Mesenchymal stem cell (in vitro differentiated cells and primary cell): Measurements from ENCODE around the gene TCF25.

Experiments used
- DNase-seq: peaks from one replicate; pipeline ENCODE4 v3.0.0-alpha.2; 2013
- H2AFZ ChIP-seq: one replicate; pipeline ENCODE4 v1.6.1; 2013; ENCODE audit warnings: low read depth, mild to moderate bottlenecking, control low read depth, inconsistent platforms, low read length, moderate library complexity
- H2AK5ac ChIP-seq: 2 replicates; pipeline ENCODE4 v1.6.1; 2013; ENCODE audit warnings: low read length, moderate library complexity, mild to moderate bottlenecking, inconsistent platforms; ENCODE audit not compliant: severe bottlenecking
- H2BK120ac ChIP-seq: one replicate; pipeline ENCODE4 v1.6.1; 2013; ENCODE audit warnings: low read depth, mild to moderate bottlenecking, inconsistent platforms, low read length, moderate library complexity
- H2BK12ac ChIP-seq, 2 experiments: one replicate each; pipeline ENCODE4 v1.6.1; 2013; ENCODE audit warnings: inconsistent platforms in 2 of 2, low read length in 2 of 2, mild to moderate bottlenecking in 2 of 2, moderate library complexity in 2 of 2, control low read depth in 1 of 2
- H2BK15ac ChIP-seq: one replicate; pipeline ENCODE4 v1.6.1; 2013; ENCODE audit warnings: mild to moderate bottlenecking, low read depth, inconsistent platforms; ENCODE audit not compliant: poor library complexity, severe bottlenecking
- H2BK5ac ChIP-seq: 2 replicates; pipeline ENCODE4 v1.6.1; 2013; ENCODE audit warnings: low read depth, mild to moderate bottlenecking, low read length, control low read depth, inconsistent platforms; ENCODE audit not compliant: poor library complexity, severe bottlenecking
- H3K14ac ChIP-seq, 2 experiments: one replicate each; pipeline ENCODE4 v1.6.1; 2013; ENCODE audit warnings: inconsistent platforms in 2 of 2, low read length in 2 of 2, control low read depth in 1 of 2, mild to moderate bottlenecking in 1 of 2, moderate library complexity in 1 of 2
- H3K18ac ChIP-seq, 2 experiments: one replicate each; pipeline ENCODE4 v1.6.1; 2013; ENCODE audit warnings: inconsistent platforms in 2 of 2, low read length in 2 of 2, control low read depth in 1 of 2, low read depth in 1 of 2, mild to moderate bottlenecking in 1 of 2
- H3K23ac ChIP-seq, 2 experiments: one replicate each; pipeline ENCODE4 v1.6.1; 2013; ENCODE audit warnings: inconsistent platforms in 2 of 2, low read length in 2 of 2, mild to moderate bottlenecking in 2 of 2, moderate library complexity in 2 of 2, control low read depth in 1 of 2
- H3K27ac ChIP-seq: 2 replicates; pipeline ENCODE4 v1.5.1; 2013; ENCODE audit warnings: mild to moderate bottlenecking, moderate library complexity, low read length, control low read depth, inconsistent platforms; ENCODE audit not compliant: poor library complexity, severe bottlenecking
- H3K27me3 ChIP-seq, 2 experiments: 2 replicates each; pipeline versions ENCODE4 v1.6.1 to v1.7.0; 2013; ENCODE audit warnings: low read length in 2 of 2, mild to moderate bottlenecking in 2 of 2, moderate library complexity in 2 of 2, control low read depth in 1 of 2, inconsistent platforms in 1 of 2; ENCODE audit not compliant: control insufficient read depth in 1 of 2, insufficient read depth in 1 of 2
- H3K36me3 ChIP-seq, 2 experiments: 2 replicates each; pipeline versions ENCODE4 v1.6.1 to v1.7.0; 2013; ENCODE audit warnings: low read length in 2 of 2, control low read depth in 1 of 2, inconsistent platforms in 1 of 2, low read depth in 1 of 2, mild to moderate bottlenecking in 1 of 2; ENCODE audit not compliant: insufficient read depth in 2 of 2, control insufficient read depth in 1 of 2
- H3K4ac ChIP-seq, 2 experiments: one replicate each; pipeline ENCODE4 v1.6.1; 2013; ENCODE audit warnings: inconsistent platforms in 2 of 2, low read length in 2 of 2, mild to moderate bottlenecking in 2 of 2, moderate library complexity in 2 of 2, control low read depth in 1 of 2, low read depth in 1 of 2
- H3K4me1 ChIP-seq: 2 replicates; pipeline ENCODE4 v1.6.1; 2013; ENCODE audit warnings: low read depth, low read length, control low read depth; ENCODE audit not compliant: control insufficient read depth, insufficient read depth
- H3K4me2 ChIP-seq: 2 replicates; pipeline ENCODE4 v1.6.1; 2013; ENCODE audit warnings: low read length, mild to moderate bottlenecking, inconsistent platforms; ENCODE audit not compliant: poor library complexity, severe bottlenecking
- H3K4me3 ChIP-seq, 2 experiments: 2 replicates each; pipeline versions ENCODE4 v1.5.1 to v1.7.0; 2013; ENCODE audit warnings: low read length in 2 of 2, mild to moderate bottlenecking in 2 of 2, control low read depth in 1 of 2, low read depth in 1 of 2; ENCODE audit not compliant: insufficient read depth in 1 of 2
- H3K79me1 ChIP-seq: replicated peaks from 2 replicates; pipeline ENCODE4 v1.6.1; 2013; ENCODE audit warnings: mild to moderate bottlenecking, control low read depth, low read length, inconsistent platforms; ENCODE audit not compliant: poor library complexity, severe bottlenecking
- H3K9ac ChIP-seq: 2 replicates; pipeline ENCODE4 v1.7.0; 2013; ENCODE audit warnings: mild to moderate bottlenecking, low read length, moderate library complexity
- H3K9me3 ChIP-seq: 2 replicates; pipeline ENCODE4 v1.7.0; 2013; ENCODE audit warnings: mild to moderate bottlenecking, low read length; ENCODE audit not compliant: control insufficient read depth
- H4K8ac ChIP-seq: one replicate; pipeline ENCODE4 v1.6.1; 2013; ENCODE audit warnings: inconsistent platforms, mild to moderate bottlenecking, low read length, moderate library complexity
- H4K91ac ChIP-seq: one replicate; pipeline ENCODE4 v1.6.1; 2013; ENCODE audit warnings: mild to moderate bottlenecking, low read length, inconsistent platforms
- WGBS: methylation state at CpG from one replicate; pipeline ENCODE4 v1.1.7; 2013; ENCODE audit warnings: mixed read lengths; 5-methylcytosine and 5-hydroxymethylcytosine counted together

TCF25 gene

GRCh38 chr16:89843409-89844350, 29.7 kb upstream of the TCF25 start:
- Histone ChIP-seq H2BK120ac (no peak overlapping the region), H3K4me2 (no peak overlapping the region), H4K91ac (no peak overlapping the region), H3K36me3 (no peaks in the 10 kb centered on the region), H2AFZ (no peak overlapping the region), H3K4me1 (peaks cover 13% of the 10 kb centered on the region), H3K27me3 (peaks cover 0 to 4% of the 10 kb centered on the region in 2 experiments), H3K4me3 (no peak overlapping the region), H3K14ac (no peak overlapping the region), H2BK15ac (no peak overlapping the region), H3K27ac (peak overlapping the region; percentile 60), H3K79me1 (no peaks in the 10 kb centered on the region), H2BK5ac (no peak overlapping the region), H2AK5ac (peak overlapping the region; percentile 79), H2BK12ac (no peak overlapping the region), H3K9me3 (no peaks in the 10 kb centered on the region), H3K18ac (no peak overlapping the region), H3K9ac (no peak overlapping the region), H3K4ac (no peak overlapping the region), H3K23ac (no peak overlapping the region), H4K8ac (no peak overlapping the region)
- WGBS, result 90% methylated on average over 12 of the region's 20 CpGs
- DNase-seq, result no peak

GRCh38 chr16:89844739-89845339, 28.6 kb upstream of the TCF25 start:
- Histone ChIP-seq H2BK120ac (no peak overlapping the region), H3K79me1 (no peaks in the 10 kb centered on the region), H3K9me3 (no peaks in the 10 kb centered on the region), H3K18ac (no peak overlapping the region), H3K27ac (no peak overlapping the region), H2AFZ (no peak overlapping the region), H4K91ac (no peak overlapping the region), H2BK12ac (no peak overlapping the region), H3K4ac (no peak overlapping the region), H3K4me2 (no peak overlapping the region), H2BK15ac (no peak overlapping the region), H2AK5ac (no peak overlapping the region), H4K8ac (no peak overlapping the region), H3K27me3 (peaks cover 0 to under 1% of the 10 kb centered on the region in 2 experiments), H3K4me3 (no peak overlapping the region), H3K4me1 (peaks cover 17% of the 10 kb centered on the region), H3K23ac (no peak overlapping the region), H2BK5ac (no peak overlapping the region), H3K9ac (no peak overlapping the region), H3K36me3 (no peaks in the 10 kb centered on the region), H3K14ac (no peak overlapping the region)
- DNase-seq, result no peak
- 94% methylated on average over 11 of the region's 13 CpGs for WGBS

- Histone ChIP-seq H3K27me3 (no peaks in the 10 kb centered on the region), H2AFZ (no peak overlapping the region), H3K14ac (no peak overlapping the region), H3K4me3 (no peak overlapping the region), H3K36me3 (peaks cover 0 to 4% of the 10 kb centered on the region in 2 experiments), H2BK120ac (no peak overlapping the region), H3K27ac (no peak overlapping the region), H3K23ac (no peak overlapping the region), H2AK5ac (no peak overlapping the region), H3K18ac (no peak overlapping the region), H3K9ac (no peak overlapping the region), H3K9me3 (no peaks in the 10 kb centered on the region), H2BK15ac (no peak overlapping the region), H2BK12ac (no peak overlapping the region), H4K8ac (no peak overlapping the region), H4K91ac (no peak overlapping the region), H3K4me2 (no peak overlapping the region), H3K4ac (no peak overlapping the region), H3K79me1 (no peaks in the 10 kb centered on the region), H2BK5ac (no peak overlapping the region), H3K4me1 (peaks cover 19% of the 10 kb centered on the region)
- WGBS, result 90% methylated on average over 11 of the region's 13 CpGs
- DNase-seq, result no peak
Observed at GRCh38 chr16:89845417-89845816, 28.0 kb upstream of the TCF25 start.
